GM12865 (cell line): ENCODE results near the gene ATAD3B.

Experiments used
- DNase-seq: peaks from one replicate; pipeline ENCODE4 v3.0.0; 2010; ENCODE audit warnings: low read depth
- H3K4me3 ChIP-seq: 2 replicates; pipeline ENCODE4 v1.5.1; 2011; ENCODE audit warnings: mild to moderate bottlenecking, low read depth, low read length, control low read depth
- TF ChIP-seq, protein P1 (sequence below): IDR thresholded peaks from 2 replicates; pipeline ENCODE4 v1.5.1; 2011; ENCODE audit warnings: low read length, control low read depth, low read depth, inconsistent platforms; ENCODE audit not compliant: insufficient read depth; ENCODE audit errors: missing control alignments

ATAD3B gene, protein sequence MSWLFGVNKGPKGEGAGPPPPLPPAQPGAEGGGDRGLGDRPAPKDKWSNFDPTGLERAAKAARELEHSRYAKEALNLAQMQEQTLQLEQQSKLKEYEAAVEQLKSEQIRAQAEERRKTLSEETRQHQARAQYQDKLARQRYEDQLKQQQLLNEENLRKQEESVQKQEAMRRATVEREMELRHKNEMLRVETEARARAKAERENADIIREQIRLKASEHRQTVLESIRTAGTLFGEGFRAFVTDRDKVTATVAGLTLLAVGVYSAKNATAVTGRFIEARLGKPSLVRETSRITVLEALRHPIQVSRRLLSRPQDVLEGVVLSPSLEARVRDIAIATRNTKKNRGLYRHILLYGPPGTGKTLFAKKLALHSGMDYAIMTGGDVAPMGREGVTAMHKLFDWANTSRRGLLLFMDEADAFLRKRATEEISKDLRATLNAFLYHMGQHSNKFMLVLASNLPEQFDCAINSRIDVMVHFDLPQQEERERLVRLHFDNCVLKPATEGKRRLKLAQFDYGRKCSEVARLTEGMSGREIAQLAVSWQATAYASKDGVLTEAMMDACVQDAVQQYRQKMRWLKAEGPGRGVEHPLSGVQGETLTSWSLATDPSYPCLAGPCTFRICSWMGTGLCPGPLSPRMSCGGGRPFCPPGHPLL

DNA sequence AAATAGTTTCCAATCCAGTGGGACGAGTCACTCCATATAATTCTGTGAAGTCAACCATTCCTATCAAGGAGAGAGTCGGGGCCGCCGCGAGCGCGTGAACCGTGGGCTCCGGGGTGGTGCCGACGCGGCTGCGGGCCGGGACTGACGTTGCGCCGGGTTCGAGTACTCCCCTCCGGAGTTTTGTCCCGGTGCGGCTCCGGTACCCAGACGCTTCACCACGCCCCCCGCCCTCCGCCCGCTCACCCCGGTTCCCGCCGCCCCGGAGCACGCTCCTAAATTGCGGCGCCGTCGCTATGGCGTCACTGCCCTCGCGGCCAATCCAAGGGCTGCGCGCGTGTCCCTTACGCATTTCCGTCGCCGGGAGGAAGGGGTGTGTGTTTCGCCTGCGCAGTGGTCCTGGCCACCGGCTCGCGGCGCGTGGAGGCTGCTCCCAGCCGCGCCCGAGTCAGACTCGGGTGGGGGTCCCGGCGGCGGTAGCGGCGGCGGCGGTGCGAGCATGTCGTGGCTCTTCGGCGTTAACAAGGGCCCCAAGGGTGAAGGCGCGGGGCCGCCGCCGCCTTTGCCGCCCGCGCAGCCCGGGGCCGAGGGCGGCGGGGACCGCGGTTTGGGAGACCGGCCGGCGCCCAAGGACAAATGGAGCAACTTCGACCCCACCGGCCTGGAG, at the start of gene ATAD3B:
ATAD3B (plus strand) TSS at position 377 of the 664 bp plus-strand sequence; CDS start at position 497, 120 bp downstream.
- peak; percentile 94 for DNase-seq
- TF ChIP-seq, protein P1, sequence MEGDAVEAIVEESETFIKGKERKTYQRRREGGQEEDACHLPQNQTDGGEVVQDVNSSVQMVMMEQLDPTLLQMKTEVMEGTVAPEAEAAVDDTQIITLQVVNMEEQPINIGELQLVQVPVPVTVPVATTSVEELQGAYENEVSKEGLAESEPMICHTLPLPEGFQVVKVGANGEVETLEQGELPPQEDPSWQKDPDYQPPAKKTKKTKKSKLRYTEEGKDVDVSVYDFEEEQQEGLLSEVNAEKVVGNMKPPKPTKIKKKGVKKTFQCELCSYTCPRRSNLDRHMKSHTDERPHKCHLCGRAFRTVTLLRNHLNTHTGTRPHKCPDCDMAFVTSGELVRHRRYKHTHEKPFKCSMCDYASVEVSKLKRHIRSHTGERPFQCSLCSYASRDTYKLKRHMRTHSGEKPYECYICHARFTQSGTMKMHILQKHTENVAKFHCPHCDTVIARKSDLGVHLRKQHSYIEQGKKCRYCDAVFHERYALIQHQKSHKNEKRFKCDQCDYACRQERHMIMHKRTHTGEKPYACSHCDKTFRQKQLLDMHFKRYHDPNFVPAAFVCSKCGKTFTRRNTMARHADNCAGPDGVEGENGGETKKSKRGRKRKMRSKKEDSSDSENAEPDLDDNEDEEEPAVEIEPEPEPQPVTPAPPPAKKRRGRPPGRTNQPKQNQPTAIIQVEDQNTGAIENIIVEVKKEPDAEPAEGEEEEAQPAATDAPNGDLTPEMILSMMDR: no peak
- H3K4me3 ChIP-seq: peak within 1 kb of the TSS; percentile 82

DNA sequence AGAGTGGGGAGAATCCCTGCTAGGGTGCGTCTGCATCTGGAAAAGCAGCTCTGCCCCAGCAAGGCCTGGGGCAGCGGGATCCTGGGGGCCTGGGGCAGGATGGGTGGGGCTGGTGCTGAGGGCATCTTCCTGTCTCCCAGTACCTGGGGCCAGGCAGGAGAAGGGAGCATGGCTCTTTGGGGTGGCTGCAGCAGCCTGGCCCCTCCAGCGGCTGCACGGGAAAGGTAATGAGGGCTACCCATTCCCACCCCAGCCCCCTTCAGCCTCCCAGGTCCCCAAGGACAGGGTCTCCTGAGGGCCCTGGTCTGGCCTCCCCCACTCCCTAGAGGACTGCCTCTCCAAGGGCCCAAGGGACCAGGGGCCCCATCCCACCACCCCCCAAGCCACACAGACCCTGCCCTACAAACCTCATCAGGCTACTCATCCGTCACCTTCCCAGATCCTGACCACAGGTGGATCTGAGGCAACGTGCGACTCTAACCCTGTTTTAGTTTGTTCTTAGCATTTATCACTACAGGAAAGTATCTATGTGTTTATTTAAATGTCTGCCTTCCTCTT, 49.6 kb upstream of the ATAD3B start:
- TF ChIP-seq, protein P1: no peak
- H3K4me3 ChIP-seq: no peak overlapping the region
- DNase-seq: no peak

DNA sequence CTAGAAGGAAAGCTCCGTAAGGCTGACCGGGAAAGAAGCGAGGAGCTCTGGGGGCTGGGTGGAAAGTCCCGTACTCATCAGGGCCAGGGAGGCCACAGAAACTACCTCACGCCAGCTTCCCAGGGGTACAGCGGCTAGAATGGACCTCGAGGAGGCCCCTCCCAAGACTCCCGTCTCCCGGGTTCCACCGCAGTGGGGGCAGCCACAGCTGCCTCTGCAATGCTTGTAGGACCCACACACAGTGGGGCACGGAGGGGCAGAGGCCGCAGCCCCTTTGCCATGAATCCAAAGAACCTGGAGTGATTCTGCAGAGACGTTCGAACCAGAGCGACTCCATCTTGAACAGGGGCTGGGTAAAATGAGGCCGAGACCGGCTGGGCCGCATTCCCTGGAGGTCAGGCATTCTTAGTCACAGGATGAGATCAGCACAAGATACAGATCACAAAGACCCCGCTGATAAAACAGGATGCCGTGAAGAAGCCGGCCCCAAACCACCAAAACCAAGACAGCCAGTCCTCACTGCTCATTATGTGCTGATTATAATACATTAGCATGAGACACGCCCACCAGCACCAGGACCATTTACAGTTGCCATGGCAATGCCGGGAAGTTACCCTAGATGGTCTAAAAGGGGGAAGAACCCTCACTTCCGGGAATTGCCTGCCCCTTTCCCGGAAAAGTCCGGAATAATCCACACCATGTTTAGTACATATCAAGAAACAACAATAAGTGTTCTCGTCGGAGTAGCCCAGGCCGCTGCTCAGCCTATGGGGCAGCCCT, 48.9 kb upstream of the ATAD3B start:
- no peak overlapping the region for H3K4me3 ChIP-seq
- TF ChIP-seq, protein P1: no peak
- no peak for DNase-seq

DNA sequence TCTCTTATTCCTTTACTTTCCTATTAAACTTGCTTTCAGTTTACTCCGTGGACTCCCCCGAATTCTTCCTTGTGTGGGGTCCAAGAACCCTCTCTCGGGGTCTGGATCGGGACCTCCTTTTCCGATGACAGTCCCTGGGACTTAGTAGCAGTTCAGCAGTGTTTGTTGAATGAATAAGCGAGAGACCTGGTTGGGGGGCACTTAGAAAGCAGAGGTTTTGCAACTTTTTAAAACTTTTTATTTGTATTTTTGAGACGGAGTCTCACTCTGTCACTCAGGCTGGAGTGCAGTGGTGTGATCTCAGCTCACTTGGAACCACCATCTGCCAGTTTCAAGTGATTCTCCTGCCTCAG, 48.3 kb upstream of the ATAD3B start:
- TF ChIP-seq, protein P1: no peak
- no peak for DNase-seq
- H3K4me3 ChIP-seq: no peak overlapping the region

DNA sequence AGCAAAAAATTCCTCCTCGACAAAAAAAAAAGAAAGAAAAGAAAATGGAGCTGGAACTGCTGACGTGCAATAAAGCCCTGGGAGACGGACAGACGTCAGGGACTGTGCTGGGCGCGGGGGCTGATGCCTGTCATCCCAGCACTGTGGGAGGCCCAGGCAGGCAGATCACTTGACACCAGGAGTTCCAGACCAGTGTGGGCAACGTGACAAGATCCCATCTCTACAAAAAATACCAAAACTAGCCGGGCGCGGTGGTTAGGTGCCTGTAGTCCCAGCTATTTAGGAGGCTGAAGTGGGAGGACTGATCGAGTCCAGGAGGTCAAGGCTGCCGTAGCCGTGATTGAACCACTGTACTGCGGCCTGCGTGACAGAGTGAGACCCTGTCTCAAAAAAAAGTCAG, 46.9 kb upstream of the ATAD3B start:
- TF ChIP-seq, protein P1: no peak
- no peak overlapping the region for H3K4me3 ChIP-seq

DNA sequence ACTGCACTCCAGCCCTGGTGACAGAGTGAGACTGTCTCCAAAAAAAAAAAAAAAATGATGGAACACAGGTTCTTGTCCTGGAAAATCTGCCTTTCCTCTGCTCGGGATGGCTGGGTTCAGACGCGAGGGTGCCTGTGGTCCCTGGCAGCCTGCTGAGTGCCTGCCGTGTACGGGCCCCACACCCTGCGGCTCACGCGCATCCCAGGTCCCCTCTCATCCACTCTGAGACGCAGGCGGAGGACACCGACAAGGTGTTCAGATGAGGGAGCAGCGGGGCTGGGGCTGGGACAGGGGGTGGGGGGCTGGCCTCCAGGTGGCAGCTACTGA, 46.2 kb upstream of the ATAD3B start:
- TF ChIP-seq, protein P1: no peak
- no peak overlapping the region for H3K4me3 ChIP-seq
- DNase-seq: no peak

More for the DNA sequence above, 46.9 kb upstream of the ATAD3B start:
- DNase-seq: no peak
